Cardiac muscle cell (in vitro differentiated cells and primary cell): ENCODE results near the gene P2RY6. TPM values are rescaled to one million over a fixed set of nuclear protein-coding genes. Genes with fewer than 3 reads are reported as not detected.

Experiments
- DNase-seq, 2 donors: peaks; one replicate each; pipeline versions ENCODE4 v3.0.0 to v3.0.0-alpha.2; 2010 to 2017; ENCODE audit warnings: low read depth in 1 of 2, low spot score in 1 of 2
- H3K27ac ChIP-seq: fragments of 200-600 bp; sonication (generic); 2 replicates; pipeline ENCODE4 v1.5.1; 2016
- H3K27me3 ChIP-seq: fragments of 200-600 bp; sonication (generic); 2 replicates; pipeline ENCODE4 v1.6.0; 2016; ENCODE audit warnings: control low read depth
- H3K36me3 ChIP-seq: fragments of 200-600 bp; sonication (generic); 2 replicates; pipeline ENCODE4 v1.5.1; 2016; ENCODE audit warnings: control low read depth
- H3K4me1 ChIP-seq: fragments of 200-600 bp; sonication (generic); 2 replicates; pipeline ENCODE4 v1.8.1; 2017; ENCODE audit warnings: low read depth, mild to moderate bottlenecking, mixed run types
- H3K4me3 ChIP-seq: fragments of 200-600 bp; sonication (generic); 2 replicates; pipeline ENCODE4 v1.5.1; 2016; ENCODE audit warnings: mild to moderate bottlenecking
- H3K9me3 ChIP-seq: fragments of 200-600 bp; sonication (generic); 2 replicates; pipeline ENCODE4 v1.5.1; 2017; ENCODE audit warnings: low read depth, mild to moderate bottlenecking, control low read depth
- CTCF ChIP-seq: IDR thresholded peaks from 2 replicates; pipeline ENCODE4 v1.5.1; 2012; ENCODE audit warnings: low read depth, mild to moderate bottlenecking, low read length
- polyA plus RNA-seq: library from polyadenylated mRNA; unstranded; fragments of >200 nt; fragmentation: Nextera tagmentation; extraction: Ambion mirVana; gene quantifications from 2 replicates; pipeline ENCODE4 v1.2.1, GENCODE V29; 2016
- total RNA-seq: library from RNA; depleted of rRNA; stranded (reverse); fragments of >200 nt; gene quantifications from 2 replicates; pipeline ENCODE4 v1.2.3, GENCODE V29; 2016

The P2RY6 gene
- total and polyA plus RNA-seq, 2 experiments from 2014 or later: 0.39 TPM; not detected in 1

- Histone ChIP-seq H3K27me3 (no peaks in the 10 kb centered on the region), H3K4me1 (peaks cover 9% of the 10 kb centered on the region), H3K36me3 (no peaks in the 10 kb centered on the region), H3K27ac (no peak overlapping the region), H3K4me3 (no peak overlapping the region), H3K9me3 (no peaks in the 10 kb centered on the region)
- no peak for DNase-seq
- TF ChIP-seq CTCF: no peak
Measured at GRCh38 chr11:73285721-73286120, 13.6 kb downstream of the P2RY6 start.

- no peak for TF ChIP-seq CTCF
- Histone ChIP-seq H3K27me3 (no peaks in the 10 kb centered on the region), H3K27ac (no peak overlapping the region), H3K9me3 (no peaks in the 10 kb centered on the region), H3K36me3 (no peaks in the 10 kb centered on the region), H3K4me3 (no peak overlapping the region), H3K4me1 (peaks cover 9% of the 10 kb centered on the region)
- no peak for DNase-seq
Measured at GRCh38 chr11:73286240-73286810, 14.2 kb downstream of the P2RY6 start.

GRCh38 chr11:73287400-73288101 is 15.4 kb downstream of the P2RY6 start:
- Histone ChIP-seq H3K9me3 (no peaks in the 10 kb centered on the region), H3K27ac (no peak overlapping the region), H3K4me3 (no peak overlapping the region), H3K27me3 (no peaks in the 10 kb centered on the region), H3K4me1 (peaks cover 9% of the 10 kb centered on the region), H3K36me3 (no peaks in the 10 kb centered on the region)
- no peak for TF ChIP-seq CTCF
- DNase-seq: peak in 1 of 2 donors; percentile 23

- no peak for TF ChIP-seq CTCF
- H3K4me1 ChIP-seq: peaks cover 9% of the 10 kb centered on the region
- no peak for DNase-seq
- H3K36me3 ChIP-seq: no peaks in the 10 kb centered on the region
- H3K9me3 ChIP-seq: no peaks in the 10 kb centered on the region
- H3K27ac ChIP-seq: no peak overlapping the region
- H3K27me3 ChIP-seq: no peaks in the 10 kb centered on the region
- no peak overlapping the region for H3K4me3 ChIP-seq
Measured at GRCh38 chr11:73288192-73288872, 16.2 kb downstream of the P2RY6 start.

GRCh38 chr11:73288873-73289707 is 17.0 kb downstream of the P2RY6 start:
- DNase-seq: peak; percentile 73 to 82
- Histone ChIP-seq H3K4me1 (peaks cover 9% of the 10 kb centered on the region), H3K9me3 (no peaks in the 10 kb centered on the region), H3K4me3 (no peak overlapping the region), H3K27me3 (peaks cover 4% of the 10 kb centered on the region), H3K36me3 (no peaks in the 10 kb centered on the region), H3K27ac (peak overlapping the region; percentile 35)
- peak; percentile 97 for TF ChIP-seq CTCF
